LNCaP clone FGC (cell line): Measurements from ENCODE around the gene CHSY3.

Experiments
- DNase-seq: peaks from one replicate; pipeline ENCODE4 v3.0.0-alpha.2; 2011; ENCODE audit warnings: low read depth
- H3K4me3 ChIP-seq: 2 replicates; pipeline ENCODE4 v1.5.1; 2011; ENCODE audit warnings: mild to moderate bottlenecking, low read depth, low read length, control low read depth
- CTCF ChIP-seq: IDR thresholded peaks from 2 replicates; pipeline ENCODE4 v1.5.1; 2012; ENCODE audit warnings: mild to moderate bottlenecking; ENCODE audit not compliant: control insufficient read depth, insufficient read depth; ENCODE audit errors: extremely low read depth

The CHSY3 gene

GRCh38 chr5:130018641-130019040 is 114.4 kb downstream of the CHSY3 start:
- DNase-seq: no peak
- no peak for TF ChIP-seq CTCF
- H3K4me3 ChIP-seq: no peak overlapping the region

GRCh38 chr5:130021000-130021399 is 116.7 kb downstream of the CHSY3 start:
- no peak overlapping the region for H3K4me3 ChIP-seq
- DNase-seq: no peak
- no peak for TF ChIP-seq CTCF

GRCh38 chr5:130021876-130022275 is 117.6 kb downstream of the CHSY3 start:
- no peak for DNase-seq
- TF ChIP-seq CTCF: no peak

GRCh38 chr5:130023604-130024003 is 119.3 kb downstream of the CHSY3 start:
- H3K4me3 ChIP-seq: no peak overlapping the region
- no peak for DNase-seq
- no peak for TF ChIP-seq CTCF

More at GRCh38 chr5:130021876-130022275, 117.6 kb downstream of the CHSY3 start:
- no peak overlapping the region for H3K4me3 ChIP-seq

GRCh38 chr5:130024006-130024405 is 119.7 kb downstream of the CHSY3 start:
- DNase-seq: no peak
- no peak for TF ChIP-seq CTCF

GRCh38 chr5:130025511-130025910 is 121.2 kb downstream of the CHSY3 start:
- DNase-seq: no peak
- TF ChIP-seq CTCF: no peak
- H3K4me3 ChIP-seq: no peak overlapping the region

More at GRCh38 chr5:130024006-130024405, 119.7 kb downstream of the CHSY3 start:
- no peak overlapping the region for H3K4me3 ChIP-seq

GRCh38 chr5:130032807-130033206 is 128.5 kb downstream of the CHSY3 start:
- no peak for DNase-seq
- no peak overlapping the region for H3K4me3 ChIP-seq
- no peak for TF ChIP-seq CTCF
